ENCODE results near the gene CIZ1. TPM values are rescaled to one million over a fixed set of nuclear protein-coding genes. Genes with fewer than 3 reads are reported as not detected.

Gene CIZ1
- total and polyA plus RNA-seq, 9 of the 15 experiments (the other 6 are each of a cell fraction or from before 2014, with no cell fraction given), result 6.6 to 329 (median 87.8) TPM

DNA sequence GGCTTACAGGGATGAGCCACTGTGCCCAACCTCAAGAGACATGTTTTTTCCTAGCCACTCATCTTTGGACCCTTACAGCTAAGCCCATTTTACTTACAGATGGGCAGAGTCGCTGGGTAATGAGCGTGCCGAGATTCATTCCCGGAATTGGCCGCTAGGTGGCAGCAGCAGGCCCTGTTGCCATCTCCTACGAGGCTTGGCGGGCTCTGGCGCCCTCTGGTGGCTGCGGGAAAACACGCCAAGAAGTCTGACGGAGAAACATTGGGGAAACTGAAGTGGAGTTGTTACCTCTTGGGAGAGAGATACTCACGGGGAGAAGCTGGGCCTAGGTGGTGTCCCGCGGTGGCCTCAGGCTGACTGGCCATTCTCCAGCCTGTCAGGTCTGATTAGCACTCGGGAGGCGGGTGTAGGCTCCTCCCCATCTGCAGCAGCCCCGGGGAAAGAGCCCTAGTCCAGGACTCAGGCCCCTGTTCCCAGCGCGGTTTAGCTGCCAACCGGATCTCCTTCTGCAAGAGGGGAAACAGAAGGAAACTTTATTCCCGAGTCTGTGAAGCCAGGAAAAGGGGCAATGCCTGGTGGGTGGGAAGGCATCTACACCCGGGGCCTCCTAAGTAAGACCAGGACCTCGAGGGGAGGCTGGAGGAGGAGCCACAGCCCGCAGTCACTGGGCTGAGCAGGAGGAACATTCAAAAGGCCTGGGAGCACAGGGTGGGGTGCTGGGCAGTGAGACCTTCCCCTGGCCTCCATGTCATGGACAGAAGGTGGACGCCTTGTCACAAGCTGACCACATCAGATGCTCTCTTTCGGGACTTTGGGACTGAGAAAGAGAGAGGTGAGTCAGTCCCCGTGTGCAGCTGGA lies 73.5 kb downstream of the CIZ1 start (continued):
- TF ChIP-seq, protein P1, sequence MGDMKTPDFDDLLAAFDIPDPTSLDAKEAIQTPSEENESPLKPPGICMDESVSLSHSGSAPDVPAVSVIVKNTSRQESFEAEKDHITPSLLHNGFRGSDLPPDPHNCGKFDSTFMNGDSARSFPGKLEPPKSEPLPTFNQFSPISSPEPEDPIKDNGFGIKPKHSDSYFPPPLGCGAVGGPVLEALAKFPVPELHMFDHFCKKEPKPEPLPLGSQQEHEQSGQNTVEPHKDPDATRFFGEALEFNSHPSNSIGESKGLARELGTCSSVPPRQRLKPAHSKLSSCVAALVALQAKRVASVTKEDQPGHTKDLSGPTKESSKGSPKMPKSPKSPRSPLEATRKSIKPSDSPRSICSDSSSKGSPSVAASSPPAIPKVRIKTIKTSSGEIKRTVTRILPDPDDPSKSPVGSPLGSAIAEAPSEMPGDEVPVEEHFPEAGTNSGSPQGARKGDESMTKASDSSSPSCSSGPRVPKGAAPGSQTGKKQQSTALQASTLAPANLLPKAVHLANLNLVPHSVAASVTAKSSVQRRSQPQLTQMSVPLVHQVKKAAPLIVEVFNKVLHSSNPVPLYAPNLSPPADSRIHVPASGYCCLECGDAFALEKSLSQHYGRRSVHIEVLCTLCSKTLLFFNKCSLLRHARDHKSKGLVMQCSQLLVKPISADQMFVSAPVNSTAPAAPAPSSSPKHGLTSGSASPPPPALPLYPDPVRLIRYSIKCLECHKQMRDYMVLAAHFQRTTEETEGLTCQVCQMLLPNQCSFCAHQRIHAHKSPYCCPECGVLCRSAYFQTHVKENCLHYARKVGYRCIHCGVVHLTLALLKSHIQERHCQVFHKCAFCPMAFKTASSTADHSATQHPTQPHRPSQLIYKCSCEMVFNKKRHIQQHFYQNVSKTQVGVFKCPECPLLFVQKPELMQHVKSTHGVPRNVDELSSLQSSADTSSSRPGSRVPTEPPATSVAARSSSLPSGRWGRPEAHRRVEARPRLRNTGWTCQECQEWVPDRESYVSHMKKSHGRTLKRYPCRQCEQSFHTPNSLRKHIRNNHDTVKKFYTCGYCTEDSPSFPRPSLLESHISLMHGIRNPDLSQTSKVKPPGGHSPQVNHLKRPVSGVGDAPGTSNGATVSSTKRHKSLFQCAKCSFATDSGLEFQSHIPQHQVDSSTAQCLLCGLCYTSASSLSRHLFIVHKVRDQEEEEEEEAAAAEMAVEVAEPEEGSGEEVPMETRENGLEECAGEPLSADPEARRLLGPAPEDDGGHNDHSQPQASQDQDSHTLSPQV (IDR thresholded peaks at IDR 0.05), result peak; percentile 96
- TF ChIP-seq FOXP1 (CRISPR knock-in tag; IDR thresholded peaks at IDR 0.05) (peak; percentile 91; the same call in 1 of the 2 replicates), RBM14 (IDR thresholded peaks at IDR 0.05; ENCODE audit: borderline replicate concordance, insufficient read depth, low read depth, low read length) (no peak), TBL1XR1 (IDR thresholded peaks at IDR 0.05; ENCODE audit: low read length in 2 of 2) (no peak), HCFC1 (IDR thresholded peaks at IDR 0.05; ENCODE audit: low read depth, low read length) (peak; percentile 56), ZNF174 (CRISPR knock-in tag; IDR thresholded peaks at IDR 0.05) (no peak), GATAD2B (IDR thresholded peaks at IDR 0.05; ENCODE audit: borderline replicate concordance) (peak; percentile 55; the same call in 1 of the 2 replicates), YY1 (IDR thresholded peaks at IDR 0.05; ENCODE audit: borderline replicate concordance in 1 of 3, control insufficient read depth in 1 of 3, extremely low read depth in 1 of 3, insufficient read depth in 3 of 3, insufficient read length in 1 of 3, insufficient replicate concordance in 2 of 3, low read depth in 1 of 3, low read length in 2 of 3) (peak in 2 of 3 experiments; percentile 51 to 60), ZNF699 (CRISPR knock-in tag; IDR thresholded peaks at IDR 0.05; ENCODE audit: insufficient replicate concordance) (no peak), PHB2 (IDR thresholded peaks at IDR 0.05; ENCODE audit: low read depth) (no peak), RBM22 (IDR thresholded peaks at IDR 0.05; ENCODE audit: low read depth, low read length, poor library complexity, severe bottlenecking) (peak; percentile 20), PTRF (tag; IDR thresholded peaks at IDR 0.05) (no peak), RBM39 (optimal IDR thresholded peaks at IDR 0.05; ENCODE audit: low read depth, low read length) (peak; percentile 81), ZNF134 (CRISPR knock-in tag; conservative IDR thresholded peaks at IDR 0.05) (no peak), CEBPG (CRISPR knock-in tag; IDR thresholded peaks at IDR 0.05) (no peak), CEBPG (tag; conservative IDR thresholded peaks at IDR 0.05 in 1 of 2, IDR thresholded peaks at IDR 0.05 in 1 of 2) (no peak), TAF1 (IDR thresholded peaks at IDR 0.05; ENCODE audit: control insufficient read depth, extremely low read depth, insufficient read depth, low read length, severe bottlenecking) (no peak), ZNF143 (CRISPR knock-in tag; IDR thresholded peaks at IDR 0.05) (0 out of 2 replicates have a peak, but pooled peaks have one; percentile 48), ETV5 (CRISPR knock-in tag; IDR thresholded peaks at IDR 0.05; ENCODE audit: low read depth) (peak; percentile 63; the same call in 1 of the 2 replicates), GABPB2 (CRISPR knock-in tag; conservative IDR thresholded peaks at IDR 0.05) (no peak)
- TF ChIP-seq, protein P2, sequence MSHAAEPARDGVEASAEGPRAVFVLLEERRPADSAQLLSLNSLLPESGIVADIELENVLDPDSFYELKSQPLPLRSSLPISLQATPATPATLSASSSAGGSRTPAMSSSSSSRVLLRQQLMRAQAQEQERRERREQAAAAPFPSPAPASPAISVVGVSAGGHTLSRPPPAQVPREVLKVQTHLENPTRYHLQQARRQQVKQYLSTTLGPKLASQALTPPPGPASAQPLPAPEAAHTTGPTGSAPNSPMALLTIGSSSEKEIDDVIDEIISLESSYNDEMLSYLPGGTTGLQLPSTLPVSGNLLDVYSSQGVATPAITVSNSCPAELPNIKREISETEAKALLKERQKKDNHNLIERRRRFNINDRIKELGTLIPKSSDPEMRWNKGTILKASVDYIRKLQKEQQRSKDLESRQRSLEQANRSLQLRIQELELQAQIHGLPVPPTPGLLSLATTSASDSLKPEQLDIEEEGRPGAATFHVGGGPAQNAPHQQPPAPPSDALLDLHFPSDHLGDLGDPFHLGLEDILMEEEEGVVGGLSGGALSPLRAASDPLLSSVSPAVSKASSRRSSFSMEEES (CRISPR knock-in tag; IDR thresholded peaks at IDR 0.05), result no peak

Measured in K562 (cell line).